IMR-90 (cell line): Measurements from ENCODE around the gene ATG4A. TPM values are rescaled to one million over a fixed set of nuclear protein-coding genes. Genes with fewer than 3 reads are reported as not detected.

Experiments used
- ATAC-seq: fragments of 200-7000 bp; cut with Tn5 transposase; 2 replicates; pipeline ENCODE4 v1.9.1; 2020; ENCODE audit warnings: low read depth, mild to moderate bottlenecking, moderate library complexity
- BruUV-seq: library from RNA; stranded (reverse); fragments of 400-500 nt; replicated peaks from 2 replicates; lab custom pipeline; 2021; lab: Mats Ljungman, UMichigan
- CTCF ChIA-PET: fragments of 300-600 bp; formaldehyde crosslinking; extraction: SDS; loops from one replicate; lab custom pipeline; 2021; ENCODE audit warnings: antibody characterized with exemption; lab: Yijun Ruan, JAX
- POLR2A ChIA-PET: fragments of 300-600 bp; sonication (Branson Sonifier 250); formaldehyde crosslinking; loops from one replicate; lab custom pipeline; 2022; ENCODE audit warnings: antibody characterized with exemption; ENCODE audit not compliant: unreplicated experiment; lab: Charles Lee
- DNase-seq: peaks from one replicate; pipeline ENCODE4 v3.0.0; 2013
- H2AFZ ChIP-seq: replicated peaks from 2 replicates; pipeline ENCODE3; 2013; ENCODE audit warnings: low read length, mild to moderate bottlenecking; ENCODE audit not compliant: poor library complexity
- H2AK5ac ChIP-seq: 2 replicates; pipeline ENCODE4 v1.6.1; 2013; ENCODE audit warnings: low read depth, low read length, inconsistent platforms
- H2AK9ac ChIP-seq: replicated peaks from 2 replicates; pipeline ENCODE3; 2013; ENCODE audit warnings: mild to moderate bottlenecking, low read depth, low read length, moderate library complexity; ENCODE audit not compliant: poor library complexity
- H2BK120ac ChIP-seq: 2 replicates; pipeline ENCODE4 v1.6.1; 2013; ENCODE audit warnings: low read depth, low read length, inconsistent platforms
- H2BK15ac ChIP-seq: 3 replicates; pipeline ENCODE4 v1.6.1; 2013; ENCODE audit warnings: low read depth, low read length, inconsistent platforms
- H2BK20ac ChIP-seq: 2 replicates; pipeline ENCODE4 v1.6.1; 2013; ENCODE audit warnings: low read depth, mild to moderate bottlenecking, inconsistent platforms, low read length, moderate library complexity
- H2BK5ac ChIP-seq: 2 replicates; pipeline ENCODE4 v1.6.1; 2013; ENCODE audit warnings: mild to moderate bottlenecking, low read depth, low read length, inconsistent platforms; ENCODE audit not compliant: poor library complexity, severe bottlenecking
- H3K14ac ChIP-seq: replicated peaks from 2 replicates; pipeline ENCODE4 v1.6.1; 2013; ENCODE audit warnings: low read depth, low read length, inconsistent platforms
- H3K18ac ChIP-seq: 2 replicates; pipeline ENCODE4 v1.6.1; 2013; ENCODE audit warnings: low read depth, low read length, control low read depth
- H3K23ac ChIP-seq: 2 replicates; pipeline ENCODE4 v1.6.1; 2013; ENCODE audit warnings: low read depth, low read length, inconsistent platforms
- H3K27ac ChIP-seq: 2 replicates; pipeline ENCODE4 v1.5.1; 2013; ENCODE audit warnings: mild to moderate bottlenecking, control low read depth, low read length; ENCODE audit not compliant: insufficient read depth
- H3K27me3 ChIP-seq: 2 replicates; pipeline ENCODE4 v1.6.1; 2013; ENCODE audit warnings: low read length; ENCODE audit not compliant: control insufficient read depth, insufficient read depth
- H3K36me3 ChIP-seq: 2 replicates; pipeline ENCODE4 v1.6.1; 2013; ENCODE audit warnings: low read length, mixed read lengths; ENCODE audit not compliant: control insufficient read depth, insufficient read depth
- H3K4ac ChIP-seq: 2 replicates; pipeline ENCODE4 v1.6.1; 2013; ENCODE audit warnings: low read depth, low read length, inconsistent platforms
- H3K4me1 ChIP-seq: 2 replicates; pipeline ENCODE4 v1.6.1; 2013; ENCODE audit warnings: low read length, mixed read lengths; ENCODE audit not compliant: control insufficient read depth, insufficient read depth
- H3K4me2 ChIP-seq: 2 replicates; pipeline ENCODE4 v1.6.1; 2013; ENCODE audit warnings: low read depth, mild to moderate bottlenecking, control low read depth, low read length, moderate library complexity
- H3K4me3 ChIP-seq: 2 replicates; pipeline ENCODE4 v1.5.1; 2013; ENCODE audit warnings: low read depth, mild to moderate bottlenecking, control low read depth, low read length, moderate library complexity; ENCODE audit not compliant: insufficient read depth
- H3K56ac ChIP-seq: 2 replicates; pipeline ENCODE4 v1.6.1; 2013; ENCODE audit warnings: low read length, inconsistent platforms; ENCODE audit not compliant: insufficient read depth; ENCODE audit errors: extremely low read depth
- H3K79me1 ChIP-seq, 2 experiments: 2 replicates each; pipeline ENCODE4 v1.6.1; 2013; ENCODE audit warnings: low read length in 2 of 2, inconsistent platforms in 1 of 2, low read depth in 1 of 2
- H3K9ac ChIP-seq: 2 replicates; pipeline ENCODE4 v1.6.1; 2013; ENCODE audit warnings: low read depth, low read length, control low read depth
- H3K9me1 ChIP-seq: 2 replicates; pipeline ENCODE4 v1.6.1; 2013; ENCODE audit warnings: low read length, inconsistent platforms; ENCODE audit not compliant: insufficient read depth
- H3K9me3 ChIP-seq: 2 replicates; pipeline ENCODE4 v1.6.1; 2013; ENCODE audit warnings: low read length; ENCODE audit not compliant: control insufficient read depth, insufficient read depth
- H4K20me1 ChIP-seq: 2 replicates; pipeline ENCODE4 v1.6.1; 2013; ENCODE audit warnings: low read length, inconsistent platforms; ENCODE audit not compliant: insufficient read depth
- H4K5ac ChIP-seq: 2 replicates; pipeline ENCODE4 v1.6.1; 2013; ENCODE audit warnings: mild to moderate bottlenecking, low read depth, low read length, control low read depth
- H4K8ac ChIP-seq, 2 experiments: 2 replicates each; pipeline ENCODE4 v1.6.1; 2013; ENCODE audit warnings: low read depth in 2 of 2, low read length in 2 of 2, control low read depth in 1 of 2, inconsistent platforms in 1 of 2
- H4K91ac ChIP-seq: 2 replicates; pipeline ENCODE4 v1.6.1; 2013; ENCODE audit warnings: low read depth, low read length, inconsistent platforms; ENCODE audit not compliant: insufficient read depth
- BHLHE40 ChIP-seq: fragments of 150-350 bp; IDR thresholded peaks from 2 replicates; pipeline ENCODE4 v1.6.1; 2016; ENCODE audit warnings: mild to moderate bottlenecking, low read depth, low read length
- CEBPB ChIP-seq: IDR thresholded peaks from 2 replicates; pipeline ENCODE4 v1.6.1; 2012; ENCODE audit warnings: low read depth, low read length, improper control_type of control experiment
- CHD1 ChIP-seq: IDR thresholded peaks from 2 replicates; pipeline ENCODE4 v1.6.1; 2012; ENCODE audit warnings: low read depth, low read length, improper control_type of control experiment
- FOS ChIP-seq: fragments of 150-350 bp; IDR thresholded peaks from 2 replicates; pipeline ENCODE4 v1.6.1; 2016; ENCODE audit warnings: low read depth, low read length
- MAFK ChIP-seq: IDR thresholded peaks from 2 replicates; pipeline ENCODE4 v1.6.1; 2012; ENCODE audit warnings: low read depth, low read length, improper control_type of control experiment
- MAZ ChIP-seq: IDR thresholded peaks from 2 replicates; pipeline ENCODE4 v1.6.1; 2012; ENCODE audit warnings: low read depth, mild to moderate bottlenecking, low read length, improper control_type of control experiment, moderate library complexity, borderline replicate concordance
- MXI1 ChIP-seq: IDR thresholded peaks from 2 replicates; pipeline ENCODE4 v1.6.1; 2012; ENCODE audit warnings: low read depth, mild to moderate bottlenecking, low read length, moderate library complexity, borderline replicate concordance
- NFE2L2 ChIP-seq: fragments of 150-350 bp; IDR thresholded peaks from 2 replicates; pipeline ENCODE4 v1.6.1; 2016; ENCODE audit warnings: low read depth, mild to moderate bottlenecking, low read length
- POLR2A ChIP-seq: IDR thresholded peaks from 2 replicates; pipeline ENCODE4 v1.6.1; 2012; ENCODE audit warnings: mild to moderate bottlenecking, low read depth, low read length
- RAD21 ChIP-seq: IDR thresholded peaks from 2 replicates; pipeline ENCODE4 v1.6.1; 2012; ENCODE audit warnings: low read length, improper control_type of control experiment
- RCOR1 ChIP-seq: IDR thresholded peaks from 2 replicates; pipeline ENCODE4 v1.6.1; 2012; ENCODE audit warnings: mild to moderate bottlenecking, low read length, improper control_type of control experiment; ENCODE audit not compliant: insufficient replicate concordance
- RFX5 ChIP-seq: IDR thresholded peaks from 2 replicates; pipeline ENCODE4 v1.8.0; 2012; ENCODE audit warnings: low read depth, mild to moderate bottlenecking, low read length, moderate library complexity
- SMC3 ChIP-seq: fragments of 150-350 bp; IDR thresholded peaks from 2 replicates; pipeline ENCODE4 v1.6.1; 2016; ENCODE audit warnings: low read depth, mild to moderate bottlenecking, antibody characterized with exemption, low read length, moderate library complexity
- WGBS, 2 experiments: methylation state at CpG; one replicate each; pipeline versions ENCODE4 v1.1.5 to v1.1.7; 2013; ENCODE audit warnings: missing lambda C conversion rate in 2 of 2; ENCODE audit not compliant: insufficient read length in 1 of 2; ENCODE audit errors: extremely low coverage in 2 of 2; 5-methylcytosine and 5-hydroxymethylcytosine counted together
- dilution Hi-C: fragments of 300-500 bp; cut with HindIII; formaldehyde crosslinking; loops from one replicate; pipeline ENCODE4 v1.14.3; 2018; ENCODE audit warnings: low sequenced_read_pairs; ENCODE audit not compliant: unreplicated experiment
- in situ Hi-C: fragments of 300-500 bp; cut with MboI; formaldehyde crosslinking; loops from 3 replicates; pipeline ENCODE4 v1.14.3; 2019; ENCODE audit warnings: low sequenced_read_pairs, inconsistent platforms, mixed read lengths
- intact Hi-C: fragments of 100-400 bp; cut with micrococcal nuclease; formaldehyde crosslinking; loops from 2 replicates; pipeline ENCODE4 v1.10.0; 2022
- polyA plus RNA-seq, 3 experiments: library from polyadenylated mRNA; depleted of rRNA; stranded (reverse); fragments of >200 nt; gene quantifications; 2 replicates each; pipeline ENCODE4 v1.2.3, GENCODE V29; 2012; ENCODE audit warnings: low replicate concordance in 1 of 3
- total RNA-seq: library from RNA; depleted of rRNA; stranded (reverse); fragments of >200 nt; gene quantifications from 2 replicates; pipeline ENCODE4 v1.2.3, GENCODE V29; 2012
- TF ChIP-seq, protein P1 (sequence below): fragments of 150-350 bp; IDR thresholded peaks from 2 replicates; pipeline ENCODE4 v1.6.1; 2016; ENCODE audit warnings: low read depth, mild to moderate bottlenecking, low read length, moderate library complexity, borderline replicate concordance
- TF ChIP-seq, protein P2 (sequence below): conservative IDR thresholded peaks from 2 replicates; pipeline ENCODE4 v1.5.1; 2012; ENCODE audit warnings: mild to moderate bottlenecking, low read depth, low read length, improper control_type of control experiment
- TF ChIP-seq, protein P3 (sequence below): fragments of 150-350 bp; IDR thresholded peaks from 2 replicates; pipeline ENCODE4 v1.6.1; 2017; ENCODE audit warnings: mild to moderate bottlenecking, antibody characterized with exemption, low read length, low read depth

The ATG4A gene
- total and polyA plus RNA-seq, 2 of the 4 experiments (the other 2 are of a cell fraction), result 8.2 to 14.7 TPM

DNA sequence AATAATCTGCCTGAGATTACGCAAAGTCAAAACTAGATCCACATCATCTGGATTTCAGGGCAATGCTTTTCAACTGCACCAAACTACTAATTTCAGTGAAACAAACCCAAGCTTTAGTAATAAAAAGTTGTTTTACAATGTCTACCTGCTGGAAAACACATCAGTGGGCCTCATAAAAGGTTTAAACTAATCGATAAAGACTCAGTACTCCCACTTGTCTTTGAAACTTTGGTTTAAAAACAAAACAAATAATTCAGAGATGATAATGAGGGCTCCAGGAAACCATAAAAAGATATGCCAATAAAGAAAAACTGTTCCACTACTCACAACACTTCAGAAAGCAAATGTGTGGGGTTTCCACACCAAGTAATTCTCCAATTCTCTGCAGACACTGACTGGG is 10.5 kb upstream of the ATG4A start:
- no TSS peak for BruUV-seq
- dilution Hi-C loops, result no loop called here
- ATAC-seq, result no peak

More for the DNA sequence above, 10.5 kb upstream of the ATG4A start:
- no peak overlapping the region for H3K18ac ChIP-seq
- H2BK5ac ChIP-seq, result no peak overlapping the region
- H4K20me1 ChIP-seq, result no peaks in the 10 kb centered on the region; the same call in 1 of the 2 replicates
- H2AK9ac ChIP-seq, result no peak overlapping the region
- no peak overlapping the region for H2AFZ ChIP-seq
- in situ Hi-C loops, result no loop called here
- no peak overlapping the region for H3K4me3 ChIP-seq
- H2BK20ac ChIP-seq, result no peak overlapping the region
- no peak overlapping the region for H3K14ac ChIP-seq
- H2BK15ac ChIP-seq, result no peak overlapping the region
- no peak overlapping the region for H4K5ac ChIP-seq
- CTCF ChIA-PET, result no interaction called here
- no peak overlapping the region for H3K4me2 ChIP-seq
- TF ChIP-seq, protein P1, sequence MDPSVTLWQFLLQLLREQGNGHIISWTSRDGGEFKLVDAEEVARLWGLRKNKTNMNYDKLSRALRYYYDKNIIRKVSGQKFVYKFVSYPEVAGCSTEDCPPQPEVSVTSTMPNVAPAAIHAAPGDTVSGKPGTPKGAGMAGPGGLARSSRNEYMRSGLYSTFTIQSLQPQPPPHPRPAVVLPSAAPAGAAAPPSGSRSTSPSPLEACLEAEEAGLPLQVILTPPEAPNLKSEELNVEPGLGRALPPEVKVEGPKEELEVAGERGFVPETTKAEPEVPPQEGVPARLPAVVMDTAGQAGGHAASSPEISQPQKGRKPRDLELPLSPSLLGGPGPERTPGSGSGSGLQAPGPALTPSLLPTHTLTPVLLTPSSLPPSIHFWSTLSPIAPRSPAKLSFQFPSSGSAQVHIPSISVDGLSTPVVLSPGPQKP, result no peak
- TF ChIP-seq SMC3, result no peak
- no peak for TF ChIP-seq NFE2L2
- no peak for TF ChIP-seq CEBPB
- TF ChIP-seq, protein P2, sequence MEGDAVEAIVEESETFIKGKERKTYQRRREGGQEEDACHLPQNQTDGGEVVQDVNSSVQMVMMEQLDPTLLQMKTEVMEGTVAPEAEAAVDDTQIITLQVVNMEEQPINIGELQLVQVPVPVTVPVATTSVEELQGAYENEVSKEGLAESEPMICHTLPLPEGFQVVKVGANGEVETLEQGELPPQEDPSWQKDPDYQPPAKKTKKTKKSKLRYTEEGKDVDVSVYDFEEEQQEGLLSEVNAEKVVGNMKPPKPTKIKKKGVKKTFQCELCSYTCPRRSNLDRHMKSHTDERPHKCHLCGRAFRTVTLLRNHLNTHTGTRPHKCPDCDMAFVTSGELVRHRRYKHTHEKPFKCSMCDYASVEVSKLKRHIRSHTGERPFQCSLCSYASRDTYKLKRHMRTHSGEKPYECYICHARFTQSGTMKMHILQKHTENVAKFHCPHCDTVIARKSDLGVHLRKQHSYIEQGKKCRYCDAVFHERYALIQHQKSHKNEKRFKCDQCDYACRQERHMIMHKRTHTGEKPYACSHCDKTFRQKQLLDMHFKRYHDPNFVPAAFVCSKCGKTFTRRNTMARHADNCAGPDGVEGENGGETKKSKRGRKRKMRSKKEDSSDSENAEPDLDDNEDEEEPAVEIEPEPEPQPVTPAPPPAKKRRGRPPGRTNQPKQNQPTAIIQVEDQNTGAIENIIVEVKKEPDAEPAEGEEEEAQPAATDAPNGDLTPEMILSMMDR, result no peak
- TF ChIP-seq RFX5, result no peak
- TF ChIP-seq MAZ, result no peak
- TF ChIP-seq RCOR1, result no peak
- TF ChIP-seq RAD21, result no peak
- no peak for TF ChIP-seq BHLHE40
- TF ChIP-seq FOS, result no peak
- no peak for TF ChIP-seq POLR2A
- TF ChIP-seq, protein P3, sequence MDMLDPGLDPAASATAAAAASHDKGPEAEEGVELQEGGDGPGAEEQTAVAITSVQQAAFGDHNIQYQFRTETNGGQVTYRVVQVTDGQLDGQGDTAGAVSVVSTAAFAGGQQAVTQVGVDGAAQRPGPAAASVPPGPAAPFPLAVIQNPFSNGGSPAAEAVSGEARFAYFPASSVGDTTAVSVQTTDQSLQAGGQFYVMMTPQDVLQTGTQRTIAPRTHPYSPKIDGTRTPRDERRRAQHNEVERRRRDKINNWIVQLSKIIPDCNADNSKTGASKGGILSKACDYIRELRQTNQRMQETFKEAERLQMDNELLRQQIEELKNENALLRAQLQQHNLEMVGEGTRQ, result no peak
- no peak for TF ChIP-seq MXI1
- no peak for TF ChIP-seq CHD1
- no peak for TF ChIP-seq MAFK
- no peak overlapping the region for H3K4ac ChIP-seq
- H3K36me3 ChIP-seq, result peaks cover 1% of the 10 kb centered on the region; the same call in 1 of the 2 replicates
- H3K79me1 ChIP-seq, result no peaks in the 10 kb centered on the region
- no peak overlapping the region for H2AK5ac ChIP-seq
- no peak overlapping the region for H3K23ac ChIP-seq
- intact Hi-C loops, result no loop called here
- POLR2A ChIA-PET, result no interaction called here
- H3K9me3 ChIP-seq, result no peaks in the 10 kb centered on the region
- no peak overlapping the region for H3K56ac ChIP-seq
- H3K9me1 ChIP-seq, result no peaks in the 10 kb centered on the region
- peaks cover 9% of the 10 kb centered on the region; the same call in 1 of the 2 replicates for H3K27me3 ChIP-seq
- no peak overlapping the region for H4K91ac ChIP-seq
- no peaks in the 10 kb centered on the region for H3K4me1 ChIP-seq
- H3K9ac ChIP-seq, result no peak overlapping the region
- no CpG with 5 or more reads among the region's 2 CpGs for WGBS, 2 experiments
- H3K27ac ChIP-seq, result no peak overlapping the region
- no peak overlapping the region for H2BK120ac ChIP-seq
- no peak for DNase-seq
- no peak overlapping the region for H4K8ac ChIP-seq
